ENCODE data around the gene ATOX1. TPM values are rescaled to one million over a fixed set of nuclear protein-coding genes. Genes with fewer than 3 reads are reported as not detected.

The ATOX1 gene
- total and polyA plus RNA-seq, 2 donors (not counting 1 experiment from before 2014, with no cell fraction given), result 37.3 to 43.6 TPM

GRCh38 chr5:151709109-151709735 is 49.2 kb downstream of the ATOX1 start:
- intact Hi-C loops (cut with micrococcal nuclease), result no loop called here
- Mint-ChIP-seq H3K27me3 (peaks cover 4% of the 10 kb centered on the region), H3K27ac (no peak overlapping the region), H3K4me1 (peaks cover 7% of the 10 kb centered on the region), H3K4me3 (no peak overlapping the region), H3K9me3 (ENCODE audit: insufficient read depth) (no peaks in the 10 kb centered on the region)
- no peak overlapping the region for H3K4me2 ChIP-seq (replicated peaks; ENCODE audit: low read depth, low read length, poor library complexity, severe bottlenecking)
- DNase-seq, result no peak
- no peaks in the 10 kb centered on the region for H3K27me3 ChIP-seq (replicated peaks in 1 of 4; ENCODE audit: control extremely low read depth in 1 of 4, control insufficient read depth in 3 of 4, insufficient read depth in 4 of 4, low read length in 3 of 4)
- CTCF ChIA-PET, result interaction anchor here (0.7 to 1.0 kb wide), 2 partner anchors 31 to 574 kb away, joined by 3 to 4 read pairs; no protein-coding TSS in a partner anchor
- H3K4me1 ChIP-seq (ENCODE audit: control insufficient read depth in 2 of 2, insufficient read depth in 2 of 2, low read length in 2 of 2), result peaks cover 4 to 7% of the 10 kb centered on the region in 2 donors
- H3K36me3 ChIP-seq (replicated peaks in 1 of 2; ENCODE audit: control extremely low read depth in 1 of 2, control insufficient read depth in 1 of 2, extremely low read depth in 1 of 2, insufficient read depth in 2 of 2, low read length in 1 of 2), result no peaks in the 10 kb centered on the region
- no peak overlapping the region for H3K9ac ChIP-seq (ENCODE audit: low read length)
- no peaks in the 10 kb centered on the region for H3K79me2 ChIP-seq (ENCODE audit: control insufficient read depth, insufficient read depth, low read length)
- H3K27ac ChIP-seq (ENCODE audit: low read length in 2 of 2), result no peak overlapping the region
- POLR2A ChIA-PET, result no interaction called here
- H3K4me3 ChIP-seq (ENCODE audit: control extremely low read depth in 1 of 5, extremely low read depth in 1 of 5, insufficient read depth in 1 of 5, low read depth in 2 of 5, low read length in 4 of 5), result no peak overlapping the region
- ATAC-seq (ENCODE audit: low read depth), result no peak
- H4K20me1 ChIP-seq (ENCODE audit: control insufficient read depth, insufficient read depth, low read length, poor library complexity, severe bottlenecking), result no peaks in the 10 kb centered on the region
- peaks cover 0 to 3% (median 0%) of the 10 kb centered on the region in 3 donors for H3K9me3 ChIP-seq (ENCODE audit: control extremely low read depth in 1 of 3, control insufficient read depth in 2 of 3, insufficient read depth in 1 of 3, low read length in 2 of 3)
- 94% methylated on average over 11 of the region's 13 CpGs for WGBS (ENCODE audit: insufficient coverage)
- H2AFZ ChIP-seq (ENCODE audit: insufficient read depth, low read depth, low read length, poor library complexity, severe bottlenecking), result no peak overlapping the region
- TF ChIP-seq, protein P1, sequence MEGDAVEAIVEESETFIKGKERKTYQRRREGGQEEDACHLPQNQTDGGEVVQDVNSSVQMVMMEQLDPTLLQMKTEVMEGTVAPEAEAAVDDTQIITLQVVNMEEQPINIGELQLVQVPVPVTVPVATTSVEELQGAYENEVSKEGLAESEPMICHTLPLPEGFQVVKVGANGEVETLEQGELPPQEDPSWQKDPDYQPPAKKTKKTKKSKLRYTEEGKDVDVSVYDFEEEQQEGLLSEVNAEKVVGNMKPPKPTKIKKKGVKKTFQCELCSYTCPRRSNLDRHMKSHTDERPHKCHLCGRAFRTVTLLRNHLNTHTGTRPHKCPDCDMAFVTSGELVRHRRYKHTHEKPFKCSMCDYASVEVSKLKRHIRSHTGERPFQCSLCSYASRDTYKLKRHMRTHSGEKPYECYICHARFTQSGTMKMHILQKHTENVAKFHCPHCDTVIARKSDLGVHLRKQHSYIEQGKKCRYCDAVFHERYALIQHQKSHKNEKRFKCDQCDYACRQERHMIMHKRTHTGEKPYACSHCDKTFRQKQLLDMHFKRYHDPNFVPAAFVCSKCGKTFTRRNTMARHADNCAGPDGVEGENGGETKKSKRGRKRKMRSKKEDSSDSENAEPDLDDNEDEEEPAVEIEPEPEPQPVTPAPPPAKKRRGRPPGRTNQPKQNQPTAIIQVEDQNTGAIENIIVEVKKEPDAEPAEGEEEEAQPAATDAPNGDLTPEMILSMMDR (IDR thresholded peaks at IDR 0.05), result no peak
- TF ChIP-seq EZH2 (IDR thresholded peaks at IDR 0.05; ENCODE audit: borderline replicate concordance, insufficient read depth, low read depth, low read length, poor library complexity, severe bottlenecking), result no peak

DNA sequence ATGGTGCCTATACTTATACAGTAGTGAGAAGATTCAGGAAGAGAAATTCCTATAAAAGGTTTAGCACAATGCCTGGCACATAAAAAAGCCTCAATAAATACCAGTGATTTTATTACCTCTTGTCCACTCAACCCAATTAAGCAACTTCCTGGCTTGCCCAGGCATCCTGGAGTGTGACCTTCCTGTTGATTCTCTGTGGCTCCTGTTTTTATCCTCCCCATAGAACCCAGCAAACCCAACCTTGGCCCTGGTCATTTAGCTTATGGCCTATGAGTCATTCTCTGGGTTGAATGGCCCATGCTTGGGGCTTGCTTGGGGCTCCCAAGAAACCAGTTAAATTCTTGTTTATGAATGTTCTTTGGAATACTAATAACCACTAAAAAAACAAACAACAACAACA is 50.3 kb downstream of the ATOX1 start:
- H3K9me3 Mint-ChIP-seq (ENCODE audit: insufficient read depth), result no peaks in the 10 kb centered on the region
- H3K4me2 ChIP-seq (replicated peaks; ENCODE audit: low read depth, low read length, poor library complexity, severe bottlenecking), result no peak overlapping the region
- no peak for DNase-seq

More for the DNA sequence above, 50.3 kb downstream of the ATOX1 start:
- Histone ChIP-seq H2AFZ (ENCODE audit: insufficient read depth, low read depth, low read length, poor library complexity, severe bottlenecking) (no peak overlapping the region), H3K9ac (ENCODE audit: low read length) (no peak overlapping the region), H3K36me3 (replicated peaks in 1 of 2; ENCODE audit: control extremely low read depth in 1 of 2, control insufficient read depth in 1 of 2, extremely low read depth in 1 of 2, insufficient read depth in 2 of 2, low read length in 1 of 2) (no peaks in the 10 kb centered on the region), H3K27ac (ENCODE audit: low read length in 2 of 2) (no peak overlapping the region), H3K4me1 (ENCODE audit: control insufficient read depth in 2 of 2, insufficient read depth in 2 of 2, low read length in 2 of 2) (peaks cover 5 to 7% of the 10 kb centered on the region in 2 donors), H3K79me2 (ENCODE audit: control insufficient read depth, insufficient read depth, low read length) (no peaks in the 10 kb centered on the region), H3K27me3 (replicated peaks in 1 of 4; ENCODE audit: control extremely low read depth in 1 of 4, control insufficient read depth in 3 of 4, insufficient read depth in 4 of 4, low read length in 3 of 4) (no peaks in the 10 kb centered on the region), H3K9me3 (ENCODE audit: control extremely low read depth in 1 of 3, control insufficient read depth in 2 of 3, insufficient read depth in 1 of 3, low read length in 2 of 3) (peaks cover 0 to 3% (median 0%) of the 10 kb centered on the region in 3 donors), H4K20me1 (ENCODE audit: control insufficient read depth, insufficient read depth, low read length, poor library complexity, severe bottlenecking) (no peaks in the 10 kb centered on the region), H3K4me3 (ENCODE audit: control extremely low read depth in 1 of 5, extremely low read depth in 1 of 5, insufficient read depth in 1 of 5, low read depth in 2 of 5, low read length in 4 of 5) (no peak overlapping the region)
- intact Hi-C loops (cut with micrococcal nuclease), result no loop called here
- no peak overlapping the region for H3K27ac Mint-ChIP-seq
- no peak overlapping the region for H3K4me3 Mint-ChIP-seq
- ChIA-PET CTCF (no interaction called here), POLR2A (no interaction called here)
- no peak for ATAC-seq (ENCODE audit: low read depth)
- H3K4me1 Mint-ChIP-seq, result peaks cover 14% of the 10 kb centered on the region
- H3K27me3 Mint-ChIP-seq, result peaks cover 4% of the 10 kb centered on the region
- no peak for TF ChIP-seq EZH2 (IDR thresholded peaks at IDR 0.05; ENCODE audit: borderline replicate concordance, insufficient read depth, low read depth, low read length, poor library complexity, severe bottlenecking)
- TF ChIP-seq, protein P1 (IDR thresholded peaks at IDR 0.05), result no peak

Measured in B cell (primary cell).